Measurements from ENCODE around the gene BOLA1. TPM values are rescaled to one million over a fixed set of nuclear protein-coding genes. Genes with fewer than 3 reads are reported as not detected.

BOLA1 gene
- total and polyA plus RNA-seq, 2 of the 13 experiments (the other 11 are each of a cell fraction or from before 2014, with no cell fraction given), result 3.2 to 4.2 TPM

- TF ChIP-seq AKNA (CRISPR knock-in tag; IDR thresholded peaks at IDR 0.05; ENCODE audit: borderline replicate concordance) (no peak), ZSCAN5A (CRISPR knock-in tag; IDR thresholded peaks at IDR 0.05; ENCODE audit: borderline replicate concordance) (no peak), ZNF782 (CRISPR knock-in tag; IDR thresholded peaks at IDR 0.05; ENCODE audit: borderline replicate concordance) (no peak), KAT7 (CRISPR knock-in tag; IDR thresholded peaks at IDR 0.05; ENCODE audit: borderline replicate concordance) (no peak)
Measured at GRCh38 chr1:149923626-149924025, 24.3 kb downstream of the BOLA1 start (continued).

GRCh38 chr1:149925345-149925744, 26.0 kb downstream of the BOLA1 start:
- Histone ChIP-seq H3K36me3 (replicated peaks in 1 of 2; ENCODE audit: control insufficient read depth in 1 of 2, insufficient read depth in 2 of 2, low read length in 2 of 2) (peaks cover 13 to 41% of the 10 kb centered on the region in 2 experiments), H3K79me2 (ENCODE audit: insufficient read depth, low read length) (peaks cover 17% of the 10 kb centered on the region), H4K20me1 (ENCODE audit: insufficient read depth, low read length) (0 out of 2 replicates have a peak, but pooled peaks cover 3% of the 10 kb centered on the region), H3K27ac (ENCODE audit: extremely low read length, insufficient read depth, low read length) (no peak overlapping the region), H3K4me1 (ENCODE audit: insufficient read depth, low read length) (peaks cover 30% of the 10 kb centered on the region), H3K4me2 (ENCODE audit: low read depth, low read length) (no peak overlapping the region), H3K4me3 (replicated peaks in 1 of 3; ENCODE audit: insufficient read depth in 1 of 3, low read depth in 2 of 3, low read length in 3 of 3) (no peak overlapping the region), H3K27me3 (ENCODE audit: control insufficient read depth in 1 of 2, insufficient read depth in 2 of 2, low read length in 2 of 2) (no peaks in the 10 kb centered on the region; a peak in 1 of 5 replicates), H3K9ac (ENCODE audit: insufficient read depth, low read depth, low read length) (no peak overlapping the region), H3K9me3 (ENCODE audit: low read length) (no peaks in the 10 kb centered on the region), H2AFZ (ENCODE audit: low read length) (no peak overlapping the region)
- ChIA-PET CTCF (ENCODE audit: low intra/inter-chr PET ratio, low total read pairs) (no interaction called here), POLR2A (no interaction called here)
- ATAC-seq, result no peak
- WGBS (ENCODE audit: low lambda C conversion rate), result 93% methylated on average over 3 of the region's 3 CpGs
- FAIRE-seq, result no peak
- DNase-seq (ENCODE audit: low spot score), result no peak
- no TSS peak for BruUV-seq (replicated peaks)
- intact Hi-C loops (cut with micrococcal nuclease; ENCODE audit: unreplicated experiment), result no loop called here
- in situ Hi-C loops (cut with HindIII; ENCODE audit: extremely low pct_ligation_motif_present, low pct_unique_long_range_greater_than_20kb), result no loop called here
- TF ChIP-seq GFI1 (CRISPR knock-in tag; IDR thresholded peaks at IDR 0.05; ENCODE audit: borderline replicate concordance) (no peak), ZNF12 (CRISPR knock-in tag; IDR thresholded peaks at IDR 0.05) (no peak), NONO (IDR thresholded peaks at IDR 0.05) (no peak), NONO (CRISPR knock-in tag; conservative IDR thresholded peaks at IDR 0.05) (no peak), HNRNPLL (IDR thresholded peaks at IDR 0.05; ENCODE audit: low read depth, low read length, poor library complexity, severe bottlenecking) (no peak), ZNF562 (CRISPR knock-in tag; IDR thresholded peaks at IDR 0.05; ENCODE audit: borderline replicate concordance) (no peak), PAX8 (CRISPR knock-in tag; IDR thresholded peaks at IDR 0.05; ENCODE audit: borderline replicate concordance) (no peak), RFX3 (CRISPR knock-in tag; IDR thresholded peaks at IDR 0.05) (no peak), KAT7 (CRISPR knock-in tag; IDR thresholded peaks at IDR 0.05; ENCODE audit: borderline replicate concordance) (no peak), ZNF674 (CRISPR knock-in tag; IDR thresholded peaks at IDR 0.05; ENCODE audit: low read depth) (no peak), ZUFSP (CRISPR knock-in tag; IDR thresholded peaks at IDR 0.05; ENCODE audit: borderline replicate concordance) (no peak), ZNF160 (CRISPR knock-in tag; IDR thresholded peaks at IDR 0.05) (no peak), AKAP8 (CRISPR knock-in tag; IDR thresholded peaks at IDR 0.05) (no peak), KDM6A (CRISPR knock-in tag; IDR thresholded peaks at IDR 0.05; ENCODE audit: low read depth) (no peak)

All from HepG2 (cell line).